ENCODE data around the gene BIRC3. TPM values are rescaled to one million over a fixed set of nuclear protein-coding genes. Genes with fewer than 3 reads are reported as not detected.

The BIRC3 gene
- total RNA-seq, 2 donors from 2014 or later, result 0.04 to 0.07 TPM

- Histone ChIP-seq H3K4me3 (ENCODE audit: low read length) (no peak overlapping the region), H3K36me3 (ENCODE audit: control insufficient read depth, insufficient read depth, low read length) (no peaks in the 10 kb centered on the region), H3K27me3 (ENCODE audit: control insufficient read depth, insufficient read depth, low read length, poor library complexity, severe bottlenecking) (no peaks in the 10 kb centered on the region), H3K9me3 (ENCODE audit: control insufficient read depth, low read length) (no peaks in the 10 kb centered on the region), H3K27ac (ENCODE audit: low read depth, low read length) (no peak overlapping the region), H3K9ac (ENCODE audit: extremely low read depth, low read length, poor library complexity, severe bottlenecking) (no peak overlapping the region), H3K4me1 (ENCODE audit: control insufficient read depth, insufficient read depth, low read length) (no peaks in the 10 kb centered on the region)
- WGBS, 2 experiments (ENCODE audit: insufficient coverage in 1 of 2, insufficient read length in 1 of 2), result 90 to 93% methylated on average over 2 to 3 of the region's 3 CpGs
- Mint-ChIP-seq H3K4me3 (no peak overlapping the region), H3K9me3 (no peaks in the 10 kb centered on the region), H3K27me3 (ENCODE audit: insufficient read depth) (no peaks in the 10 kb centered on the region), H3K4me1 (peaks cover 7% of the 10 kb centered on the region), H3K36me3 (ENCODE audit: low read depth) (no peaks in the 10 kb centered on the region), H3K27ac (no peak overlapping the region)
- TF ChIP-seq, protein P1, sequence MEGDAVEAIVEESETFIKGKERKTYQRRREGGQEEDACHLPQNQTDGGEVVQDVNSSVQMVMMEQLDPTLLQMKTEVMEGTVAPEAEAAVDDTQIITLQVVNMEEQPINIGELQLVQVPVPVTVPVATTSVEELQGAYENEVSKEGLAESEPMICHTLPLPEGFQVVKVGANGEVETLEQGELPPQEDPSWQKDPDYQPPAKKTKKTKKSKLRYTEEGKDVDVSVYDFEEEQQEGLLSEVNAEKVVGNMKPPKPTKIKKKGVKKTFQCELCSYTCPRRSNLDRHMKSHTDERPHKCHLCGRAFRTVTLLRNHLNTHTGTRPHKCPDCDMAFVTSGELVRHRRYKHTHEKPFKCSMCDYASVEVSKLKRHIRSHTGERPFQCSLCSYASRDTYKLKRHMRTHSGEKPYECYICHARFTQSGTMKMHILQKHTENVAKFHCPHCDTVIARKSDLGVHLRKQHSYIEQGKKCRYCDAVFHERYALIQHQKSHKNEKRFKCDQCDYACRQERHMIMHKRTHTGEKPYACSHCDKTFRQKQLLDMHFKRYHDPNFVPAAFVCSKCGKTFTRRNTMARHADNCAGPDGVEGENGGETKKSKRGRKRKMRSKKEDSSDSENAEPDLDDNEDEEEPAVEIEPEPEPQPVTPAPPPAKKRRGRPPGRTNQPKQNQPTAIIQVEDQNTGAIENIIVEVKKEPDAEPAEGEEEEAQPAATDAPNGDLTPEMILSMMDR (conservative IDR thresholded peaks at IDR 0.05), result peak; percentile 52
- DNase-seq, result no peak
These were observed 7.8 kb downstream of the BIRC3 start for GRCh38 chr11:102325088-102325487.

- no peaks in the 10 kb centered on the region for H3K27me3 ChIP-seq (ENCODE audit: control insufficient read depth, insufficient read depth, low read length, poor library complexity, severe bottlenecking)
- no peaks in the 10 kb centered on the region for H3K36me3 ChIP-seq (ENCODE audit: control insufficient read depth, insufficient read depth, low read length)
- H3K9ac ChIP-seq (ENCODE audit: extremely low read depth, low read length, poor library complexity, severe bottlenecking), result no peak overlapping the region
- H3K36me3 Mint-ChIP-seq (ENCODE audit: low read depth), result no peaks in the 10 kb centered on the region
- H3K4me3 Mint-ChIP-seq, result no peak overlapping the region
- TF ChIP-seq, protein P1 (conservative IDR thresholded peaks at IDR 0.05), result no peak
- peaks cover 7% of the 10 kb centered on the region for H3K4me1 Mint-ChIP-seq
- no peaks in the 10 kb centered on the region for H3K9me3 Mint-ChIP-seq
- H3K27ac Mint-ChIP-seq, result no peak overlapping the region
- H3K4me1 ChIP-seq (ENCODE audit: control insufficient read depth, insufficient read depth, low read length), result no peaks in the 10 kb centered on the region
- DNase-seq, result no peak
- no peaks in the 10 kb centered on the region for H3K9me3 ChIP-seq (ENCODE audit: control insufficient read depth, low read length)
- WGBS, 2 experiments (ENCODE audit: insufficient coverage in 1 of 2, insufficient read length in 1 of 2), result 75% methylated on average over 1 of the region's 1 CpG; no CpG with 5 or more reads in 1 of the 2 experiments
- H3K27ac ChIP-seq (ENCODE audit: low read depth, low read length), result no peak overlapping the region
- no peaks in the 10 kb centered on the region for H3K27me3 Mint-ChIP-seq (ENCODE audit: insufficient read depth)
- H3K4me3 ChIP-seq (ENCODE audit: low read length), result no peak overlapping the region
These were observed 11.5 kb downstream of the BIRC3 start for GRCh38 chr11:102328748-102329147.

GRCh38 chr11:102330231-102330630 is 12.9 kb downstream of the BIRC3 start:
- H3K9me3 Mint-ChIP-seq, result no peaks in the 10 kb centered on the region
- DNase-seq, result no peak
- no peaks in the 10 kb centered on the region for H3K36me3 Mint-ChIP-seq (ENCODE audit: low read depth)
- no peaks in the 10 kb centered on the region for H3K27me3 Mint-ChIP-seq (ENCODE audit: insufficient read depth)
- H3K27ac ChIP-seq (ENCODE audit: low read depth, low read length), result no peak overlapping the region
- H3K27ac Mint-ChIP-seq, result no peak overlapping the region
- H3K27me3 ChIP-seq (ENCODE audit: control insufficient read depth, insufficient read depth, low read length, poor library complexity, severe bottlenecking), result no peaks in the 10 kb centered on the region
- H3K9ac ChIP-seq (ENCODE audit: extremely low read depth, low read length, poor library complexity, severe bottlenecking), result no peak overlapping the region
- no peaks in the 10 kb centered on the region for H3K36me3 ChIP-seq (ENCODE audit: control insufficient read depth, insufficient read depth, low read length)
- H3K4me1 Mint-ChIP-seq, result peaks cover 7% of the 10 kb centered on the region
- TF ChIP-seq, protein P1 (conservative IDR thresholded peaks at IDR 0.05), result no peak
- no peak overlapping the region for H3K4me3 Mint-ChIP-seq
- H3K9me3 ChIP-seq (ENCODE audit: control insufficient read depth, low read length), result no peaks in the 10 kb centered on the region
- no peaks in the 10 kb centered on the region for H3K4me1 ChIP-seq (ENCODE audit: control insufficient read depth, insufficient read depth, low read length)
- H3K4me3 ChIP-seq (ENCODE audit: low read length), result no peak overlapping the region

All from endodermal cell (in vitro differentiated cells).